Thymus (tissue), 11 donors: ENCODE results near the gene GSAP. TPM values are rescaled to one million over a fixed set of nuclear protein-coding genes. Genes with fewer than 3 reads are reported as not detected.
"Not testable (repeated sequence)": the region's sequence is repeated elsewhere in the genome, so short reads cannot be mapped to it uniquely, and the experiment has no call there.

Experiments
- DNase-seq, 9 donors: peaks; one replicate each; pipeline ENCODE4 v3.0.0-alpha.2; 2013; ENCODE audit warnings: low spot score in 9 of 9, low read depth in 6 of 9, missing footprints in 1 of 9
- H3K27ac ChIP-seq, 2 donors: one replicate each; pipeline ENCODE4 v1.5.1; 2013; ENCODE audit warnings: control low read depth in 1 of 2, low read depth in 1 of 2, low read length in 1 of 2, mild to moderate bottlenecking in 1 of 2, moderate library complexity in 1 of 2
- H3K27me3 ChIP-seq, 2 donors: one replicate each; pipeline ENCODE4 v1.5.1; 2013; ENCODE audit warnings: low read length in 1 of 2; ENCODE audit not compliant: control insufficient read depth in 2 of 2, insufficient read depth in 1 of 2
- H3K36me3 ChIP-seq, 2 donors: one replicate each; pipeline ENCODE4 v1.5.1; 2013; ENCODE audit warnings: low read length in 1 of 2, mild to moderate bottlenecking in 1 of 2, moderate library complexity in 1 of 2; ENCODE audit not compliant: control insufficient read depth in 2 of 2, insufficient read depth in 2 of 2
- H3K4me1 ChIP-seq, 2 donors: one replicate each; pipeline ENCODE4 v1.5.1; 2013; ENCODE audit warnings: low read length in 2 of 2; ENCODE audit not compliant: control insufficient read depth in 2 of 2, insufficient read depth in 2 of 2
- H3K4me3 ChIP-seq, 2 donors: one replicate each; pipeline ENCODE4 v1.5.1; 2013; ENCODE audit warnings: low read length in 2 of 2, control low read depth in 1 of 2, mild to moderate bottlenecking in 1 of 2
- H3K9me3 ChIP-seq, 2 donors: one replicate each; pipeline ENCODE4 v1.5.1; 2013; ENCODE audit warnings: low read length in 1 of 2, mild to moderate bottlenecking in 1 of 2; ENCODE audit not compliant: control insufficient read depth in 2 of 2, insufficient read depth in 1 of 2
- WGBS: extraction: QIAGEN DNeasy Blood & Tissue Kit; methylation state at CpG from one replicate; pipeline ENCODE4 v1.1.7; 2013; 5-methylcytosine and 5-hydroxymethylcytosine counted together
- polyA plus RNA-seq: library from polyadenylated mRNA; stranded (reverse); fragments of 200-250 nt; gene quantifications from one replicate; pipeline ENCODE4 v1.2.3, GENCODE V29; 2013
- total RNA-seq: library from RNA; stranded (reverse); fragments of 120-200 nt; gene quantifications from one replicate; pipeline ENCODE4 v1.2.4, GENCODE V29; 2013
- donor health status: healthy.

The GSAP gene
- total and polyA plus RNA-seq, 2 donors, result 12.4 to 29.7 TPM

GRCh38 chr7:77288676-77289320 lies 127.4 kb downstream of the GSAP start:
- Histone ChIP-seq H3K27ac (no peak overlapping the region), H3K36me3 (no peaks in the 10 kb centered on the region), H3K27me3 (no peaks in the 10 kb centered on the region), H3K9me3 (peaks cover 0 to 7% of the 10 kb centered on the region in 2 donors), H3K4me1 (no peaks in the 10 kb centered on the region), H3K4me3 (no peak overlapping the region)
- DNase-seq, result no peak
- 89% methylated on average over 7 of the region's 7 CpGs for WGBS

- no peaks in the 10 kb centered on the region for H3K36me3 ChIP-seq
- 94% methylated on average over 2 of the region's 2 CpGs for WGBS
- no peak overlapping the region for H3K4me3 ChIP-seq
- peaks cover 0 to 7% of the 10 kb centered on the region in 2 donors for H3K9me3 ChIP-seq
- DNase-seq, result no peak
- H3K27me3 ChIP-seq, result no peaks in the 10 kb centered on the region
- H3K27ac ChIP-seq, result no peak overlapping the region
- no peaks in the 10 kb centered on the region for H3K4me1 ChIP-seq
These were observed 131.5 kb downstream of the GSAP start for GRCh38 chr7:77284616-77285015.

- no peaks in the 10 kb centered on the region for H3K36me3 ChIP-seq
- H3K27ac ChIP-seq, result no peak overlapping the region
- no peak for DNase-seq
- H3K4me1 ChIP-seq, result no peaks in the 10 kb centered on the region
- WGBS, result 91% methylated on average over 4 of the region's 4 CpGs
- peaks cover 0 to 7% of the 10 kb centered on the region in 2 donors for H3K9me3 ChIP-seq
- no peaks in the 10 kb centered on the region for H3K27me3 ChIP-seq
- no peak overlapping the region for H3K4me3 ChIP-seq
These were observed 132.1 kb downstream of the GSAP start for GRCh38 chr7:77284005-77284404.

GRCh38 chr7:77282897-77283296 lies 133.3 kb downstream of the GSAP start:
- Histone ChIP-seq H3K27me3 (no peaks in the 10 kb centered on the region), H3K9me3 (peaks cover 0 to 1% of the 10 kb centered on the region in 2 donors), H3K4me1 (no peaks in the 10 kb centered on the region), H3K36me3 (no peaks in the 10 kb centered on the region), H3K27ac (no peak overlapping the region), H3K4me3 (no peak overlapping the region)
- no peak for DNase-seq
- 88% methylated on average over 1 of the region's 1 CpG for WGBS

GRCh38 chr7:77281780-77282478 lies 134.2 kb downstream of the GSAP start:
- no peak for DNase-seq
- Histone ChIP-seq H3K27me3 (no peaks in the 10 kb centered on the region), H3K36me3 (no peaks in the 10 kb centered on the region), H3K9me3 (no peaks in the 10 kb centered on the region), H3K4me1 (no peaks in the 10 kb centered on the region), H3K27ac (no peak overlapping the region), H3K4me3 (no peak overlapping the region)
- WGBS, result 94% methylated on average over 3 of the region's 3 CpGs

- H3K27me3 ChIP-seq, result no peaks in the 10 kb centered on the region
- no peaks in the 10 kb centered on the region for H3K9me3 ChIP-seq
- WGBS, result 64% methylated on average over 4 of the region's 4 CpGs
- peak in 2 of 9 donors; percentile 3 to 35 for DNase-seq
- H3K4me3 ChIP-seq, result no peak overlapping the region
- no peaks in the 10 kb centered on the region for H3K36me3 ChIP-seq
- no peak overlapping the region for H3K27ac ChIP-seq
- no peaks in the 10 kb centered on the region for H3K4me1 ChIP-seq
These were observed 140.0 kb downstream of the GSAP start for GRCh38 chr7:77276120-77276519.

- H3K36me3 ChIP-seq, H3K4me1 ChIP-seq, H3K9me3 ChIP-seq, H3K27me3 ChIP-seq, H3K4me3 ChIP-seq, H3K27ac ChIP-seq, DNase-seq: not testable (repeated sequence)
- WGBS, result 97% methylated on average over 2 of the region's 2 CpGs
These were observed 140.5 kb downstream of the GSAP start for GRCh38 chr7:77275663-77276062.

GRCh38 chr7:77271766-77272165 lies 144.4 kb downstream of the GSAP start:
- no peaks in the 10 kb centered on the region for H3K9me3 ChIP-seq
- no peak overlapping the region for H3K4me3 ChIP-seq
- no peaks in the 10 kb centered on the region for H3K27me3 ChIP-seq
- H3K4me1 ChIP-seq, result no peaks in the 10 kb centered on the region
- DNase-seq, result no peak
- no peak overlapping the region for H3K27ac ChIP-seq
- WGBS, result 98% methylated on average over 5 of the region's 5 CpGs
- no peaks in the 10 kb centered on the region for H3K36me3 ChIP-seq

GRCh38 chr7:77270094-77270480 lies 146.1 kb downstream of the GSAP start:
- Histone ChIP-seq H3K4me3 (no peak overlapping the region), H3K27ac (no peak overlapping the region), H3K27me3 (no peaks in the 10 kb centered on the region), H3K36me3 (no peaks in the 10 kb centered on the region), H3K9me3 (no peaks in the 10 kb centered on the region), H3K4me1 (no peaks in the 10 kb centered on the region)
- WGBS, result 93% methylated on average over 1 of the region's 1 CpG
- no peak for DNase-seq
